ENCODE results near the gene KRTDAP. TPM values are rescaled to one million over a fixed set of nuclear protein-coding genes. Genes with fewer than 3 reads are reported as not detected.

KRTDAP gene
- total and polyA plus RNA-seq, 4 experiments from 2014 or later: not detected

- no peaks in the 10 kb centered on the region for H3K27me3 ChIP-seq (ENCODE audit: insufficient read depth, low read length)
- no peaks in the 10 kb centered on the region for H3K9me3 Mint-ChIP-seq
- peaks cover 19 to 47% (median 34%) of the 10 kb centered on the region in 4 donors for H3K4me1 Mint-ChIP-seq
- ChIA-PET POLR2A (ENCODE audit: partially characterized antibody) (no interaction called here), CTCF (ENCODE audit: partially characterized antibody) (interaction anchor here (0.6 to 0.7 kb wide), 2 partner anchors 18 to 49 kb away, joined by 3 to 5 read pairs; no protein-coding TSS in a partner anchor)
- H3K4me3 ChIP-seq (ENCODE audit: low read length in 2 of 2): no peak overlapping the region
- peak overlapping the region in 6 of 7 donors; percentile 52 to 81 (median 76) for H3K27ac Mint-ChIP-seq
- no peaks in the 10 kb centered on the region for H3K36me3 Mint-ChIP-seq
- no peak overlapping the region for H3K27ac ChIP-seq (ENCODE audit: low read depth, low read length)
- intact Hi-C loops (cut with micrococcal nuclease): no loop called here
- no peaks in the 10 kb centered on the region for H3K36me3 ChIP-seq (ENCODE audit: insufficient read depth, low read length)
- peaks cover 2 to 4% of the 10 kb centered on the region in 2 donors for H3K27me3 Mint-ChIP-seq
- H3K9me3 ChIP-seq (ENCODE audit: control insufficient read depth in 1 of 2, low read length in 2 of 2): no peaks in the 10 kb centered on the region
- DNase-seq: no peak
- no peak overlapping the region for H3K4me3 Mint-ChIP-seq
- H3K4me1 ChIP-seq (ENCODE audit: insufficient read depth, low read length): peaks cover 12% of the 10 kb centered on the region
Observed at GRCh38 chr19:35444735-35445134, 45.5 kb downstream of the KRTDAP start.

GRCh38 chr19:35442091-35442490 lies 48.2 kb downstream of the KRTDAP start:
- Histone ChIP-seq H3K9me3 (ENCODE audit: control insufficient read depth in 1 of 2, low read length in 2 of 2) (no peaks in the 10 kb centered on the region), H3K36me3 (ENCODE audit: insufficient read depth, low read length) (no peaks in the 10 kb centered on the region), H3K27ac (ENCODE audit: low read depth, low read length) (no peak overlapping the region), H3K4me1 (ENCODE audit: insufficient read depth, low read length) (peaks cover 14% of the 10 kb centered on the region), H3K4me3 (ENCODE audit: low read length in 2 of 2) (no peak overlapping the region), H3K27me3 (ENCODE audit: insufficient read depth, low read length) (no peaks in the 10 kb centered on the region)
- Mint-ChIP-seq H3K4me3 (no peak overlapping the region), H3K9me3 (no peaks in the 10 kb centered on the region), H3K27ac (no peak overlapping the region), H3K27me3 (peaks cover 2 to 6% of the 10 kb centered on the region in 2 donors), H3K36me3 (no peaks in the 10 kb centered on the region), H3K4me1 (peaks cover 17 to 26% (median 23%) of the 10 kb centered on the region in 4 donors)
- POLR2A ChIA-PET (ENCODE audit: partially characterized antibody): no interaction called here
- no peak for DNase-seq
- CTCF ChIA-PET (ENCODE audit: partially characterized antibody): no interaction called here
- intact Hi-C loops (cut with micrococcal nuclease): no loop called here

GRCh38 chr19:35439921-35440320 lies 50.3 kb downstream of the KRTDAP start:
- peaks cover 14% of the 10 kb centered on the region for H3K4me1 ChIP-seq (ENCODE audit: insufficient read depth, low read length)
- Mint-ChIP-seq H3K27me3 (peaks cover 4 to 6% of the 10 kb centered on the region in 2 donors), H3K9me3 (no peaks in the 10 kb centered on the region), H3K4me3 (no peak overlapping the region), H3K27ac (no peak overlapping the region), H3K4me1 (peaks cover 13 to 22% (median 18%) of the 10 kb centered on the region in 4 donors), H3K36me3 (no peaks in the 10 kb centered on the region)
- no peak overlapping the region for H3K4me3 ChIP-seq (ENCODE audit: low read length in 2 of 2)
- POLR2A ChIA-PET (ENCODE audit: partially characterized antibody): no interaction called here
- H3K27ac ChIP-seq (ENCODE audit: low read depth, low read length): no peak overlapping the region
- DNase-seq: no peak
- no peaks in the 10 kb centered on the region for H3K9me3 ChIP-seq (ENCODE audit: control insufficient read depth in 1 of 2, low read length in 2 of 2)
- no peaks in the 10 kb centered on the region for H3K27me3 ChIP-seq (ENCODE audit: insufficient read depth, low read length)
- intact Hi-C loops (cut with micrococcal nuclease): no loop called here
- H3K36me3 ChIP-seq (ENCODE audit: insufficient read depth, low read length): no peaks in the 10 kb centered on the region
- CTCF ChIA-PET (ENCODE audit: partially characterized antibody): no interaction called here

- Histone ChIP-seq H3K4me3 (ENCODE audit: low read length in 2 of 2) (no peak overlapping the region), H3K9me3 (ENCODE audit: control insufficient read depth in 1 of 2, low read length in 2 of 2) (no peaks in the 10 kb centered on the region), H3K36me3 (ENCODE audit: insufficient read depth, low read length) (no peaks in the 10 kb centered on the region), H3K27ac (ENCODE audit: low read depth, low read length) (no peak overlapping the region), H3K27me3 (ENCODE audit: insufficient read depth, low read length) (no peaks in the 10 kb centered on the region), H3K4me1 (ENCODE audit: insufficient read depth, low read length) (peaks cover 14% of the 10 kb centered on the region)
- Mint-ChIP-seq H3K27ac (no peak overlapping the region), H3K27me3 (peaks cover 4 to 6% of the 10 kb centered on the region in 2 donors), H3K4me1 (peaks cover 10 to 18% (median 15%) of the 10 kb centered on the region in 4 donors), H3K4me3 (no peak overlapping the region), H3K36me3 (no peaks in the 10 kb centered on the region), H3K9me3 (no peaks in the 10 kb centered on the region)
- ChIA-PET CTCF (ENCODE audit: partially characterized antibody) (interaction anchor here (1.2 kb wide), 1 partner anchor 56 kb away, joined by 3 read pairs; no protein-coding TSS in a partner anchor), POLR2A (ENCODE audit: partially characterized antibody) (no interaction called here)
- no peak for DNase-seq
- intact Hi-C loops (cut with micrococcal nuclease): no loop called here
Observed at GRCh38 chr19:35438527-35438926, 51.7 kb downstream of the KRTDAP start.

GRCh38 chr19:35438096-35438495 lies 52.2 kb downstream of the KRTDAP start:
- CTCF ChIA-PET (ENCODE audit: partially characterized antibody): no interaction called here

GRCh38 chr19:35437406-35437951 lies 52.8 kb downstream of the KRTDAP start:
- H3K4me3 Mint-ChIP-seq: no peak overlapping the region
- H3K36me3 Mint-ChIP-seq: no peaks in the 10 kb centered on the region
- H3K27ac Mint-ChIP-seq: peak overlapping the region in 1 of 7 donors; percentile 57
- intact Hi-C loops (cut with micrococcal nuclease): no loop called here
- Histone ChIP-seq H3K36me3 (ENCODE audit: insufficient read depth, low read length) (no peaks in the 10 kb centered on the region), H3K27ac (ENCODE audit: low read depth, low read length) (no peak overlapping the region), H3K27me3 (ENCODE audit: insufficient read depth, low read length) (no peaks in the 10 kb centered on the region), H3K9me3 (ENCODE audit: control insufficient read depth in 1 of 2, low read length in 2 of 2) (no peaks in the 10 kb centered on the region), H3K4me1 (ENCODE audit: insufficient read depth, low read length) (peaks cover 14% of the 10 kb centered on the region), H3K4me3 (ENCODE audit: low read length in 2 of 2) (no peak overlapping the region)
- H3K27me3 Mint-ChIP-seq: peaks cover 4 to 6% of the 10 kb centered on the region in 2 donors
- H3K9me3 Mint-ChIP-seq: peaks cover 0 to 3% (median 0%) of the 10 kb centered on the region in 8 donors
- CTCF ChIA-PET (ENCODE audit: partially characterized antibody): no interaction called here
- POLR2A ChIA-PET (ENCODE audit: partially characterized antibody): interaction anchor here (1.4 kb wide), 1 partner anchor 25 kb away, joined by 4 read pairs; no protein-coding TSS in a partner anchor
- DNase-seq: no peak
- peaks cover 10 to 18% (median 15%) of the 10 kb centered on the region in 4 donors for H3K4me1 Mint-ChIP-seq

More at GRCh38 chr19:35438096-35438495, 52.2 kb downstream of the KRTDAP start:
- Histone ChIP-seq H3K9me3 (ENCODE audit: control insufficient read depth in 1 of 2, low read length in 2 of 2) (no peaks in the 10 kb centered on the region), H3K27me3 (ENCODE audit: insufficient read depth, low read length) (no peaks in the 10 kb centered on the region), H3K27ac (ENCODE audit: low read depth, low read length) (no peak overlapping the region), H3K4me3 (ENCODE audit: low read length in 2 of 2) (no peak overlapping the region), H3K4me1 (ENCODE audit: insufficient read depth, low read length) (peaks cover 14% of the 10 kb centered on the region), H3K36me3 (ENCODE audit: insufficient read depth, low read length) (no peaks in the 10 kb centered on the region)
- H3K9me3 Mint-ChIP-seq: no peaks in the 10 kb centered on the region
- H3K4me1 Mint-ChIP-seq: peaks cover 10 to 18% (median 15%) of the 10 kb centered on the region in 4 donors
- POLR2A ChIA-PET (ENCODE audit: partially characterized antibody): no interaction called here
- intact Hi-C loops (cut with micrococcal nuclease): no loop called here
- H3K4me3 Mint-ChIP-seq: no peak overlapping the region
- DNase-seq: no peak
- no peak overlapping the region for H3K27ac Mint-ChIP-seq
- peaks cover 4 to 6% of the 10 kb centered on the region in 2 donors for H3K27me3 Mint-ChIP-seq
- no peaks in the 10 kb centered on the region for H3K36me3 Mint-ChIP-seq

Measured in CD4-positive, alpha-beta memory T cell (primary cell).